GM23248 (cell line): Measurements from ENCODE around the gene INHBC.

Experiments used
- EZH2 ChIP-seq: fragments of 200-600 bp; sonication (generic); IDR thresholded peaks from 2 replicates; pipeline ENCODE4 v1.6.1; 2018; ENCODE audit warnings: antibody characterized with exemption, mild to moderate bottlenecking; ENCODE audit not compliant: insufficient read depth, poor library complexity, severe bottlenecking
- EZH2phosphoT487 ChIP-seq: fragments of 200-600 bp; sonication (generic); IDR thresholded peaks from 2 replicates; pipeline ENCODE4 v1.6.1; 2018; ENCODE audit warnings: antibody characterized with exemption, moderate library complexity, mild to moderate bottlenecking, low read depth; ENCODE audit not compliant: insufficient read depth

DNA sequence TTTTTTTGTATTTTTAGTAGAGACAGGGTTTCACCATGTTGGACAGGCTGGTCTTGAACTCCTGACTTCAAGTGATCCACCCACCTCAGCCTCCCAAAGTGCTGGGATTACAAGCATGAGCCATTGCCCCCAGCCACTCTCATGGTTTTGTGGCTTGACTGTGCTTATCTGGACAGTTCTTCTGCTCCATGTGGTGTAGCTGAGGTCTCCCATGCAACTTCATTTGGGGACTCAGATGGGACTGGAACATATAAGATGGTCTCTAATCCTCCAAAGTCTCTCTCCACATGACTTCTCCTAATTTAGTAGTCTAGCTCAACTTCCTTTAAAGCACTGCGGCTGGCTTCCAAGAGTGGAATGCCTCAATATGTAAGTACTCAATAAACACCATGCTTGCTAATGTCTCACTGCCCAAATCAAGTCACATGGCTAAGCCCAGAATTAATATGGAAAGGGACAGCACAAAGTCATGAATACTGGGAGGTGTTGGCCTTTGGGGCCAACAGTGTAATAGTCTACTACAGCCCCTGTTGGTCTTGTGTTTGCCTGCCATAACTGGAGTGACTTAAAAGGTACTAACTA, 7.4 kb downstream of the INHBC start:
- TF ChIP-seq EZH2 (no peak), EZH2phosphoT487 (no peak)
